ELF-1 (cell line): ENCODE data around the gene JAKMIP3.

ENCODE experiments used
- DNase-seq: peaks from one replicate; pipeline ENCODE4 v3.0.0-alpha.2; 2016; ENCODE audit warnings: low read depth, low spot score

JAKMIP3 gene

DNA sequence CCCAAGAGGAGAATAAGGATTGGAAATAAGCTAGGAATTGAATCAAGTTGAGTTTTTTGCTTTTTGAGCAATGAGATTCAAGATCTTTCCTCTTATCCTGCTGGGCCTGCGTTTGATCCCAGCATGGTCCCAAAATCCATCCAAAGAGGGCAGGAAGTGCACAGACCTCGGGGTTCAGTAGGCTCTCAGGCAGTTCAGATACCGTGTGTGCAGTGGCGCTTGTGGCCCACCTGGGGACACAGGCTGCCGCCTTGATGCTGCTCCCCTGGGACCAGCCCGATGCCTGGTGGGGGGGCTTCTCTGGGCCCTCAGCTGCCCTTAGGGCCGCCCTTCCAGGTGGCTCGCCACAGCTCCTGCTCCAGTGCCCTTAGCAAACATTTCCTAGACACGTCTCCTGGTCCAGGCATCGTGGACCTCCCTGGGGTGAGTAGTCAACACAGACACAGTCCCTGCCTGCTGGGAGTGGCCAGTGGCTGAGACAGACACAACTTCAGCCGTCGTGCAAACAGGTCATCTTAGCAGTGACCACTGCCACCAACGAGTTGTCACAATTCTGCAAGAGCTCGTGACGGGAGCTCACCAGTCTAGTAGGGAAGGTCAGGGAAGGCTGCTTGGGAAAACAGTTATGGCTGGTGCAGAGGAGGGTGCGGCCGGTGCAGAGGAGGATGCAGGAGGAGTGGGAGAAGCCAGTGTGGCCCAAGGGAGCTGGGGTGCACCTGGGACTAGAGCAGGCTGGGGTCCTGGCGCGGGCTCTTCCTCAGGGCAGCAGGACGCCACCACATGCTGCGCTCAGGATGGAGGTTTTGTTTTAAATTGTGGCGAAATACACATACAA is 21.7 kb upstream of the JAKMIP3 start:
- no peak for DNase-seq

GRCh38 chr10:132044803-132045202 is 20.9 kb upstream of the JAKMIP3 start:
- DNase-seq = no peak

- no peak for DNase-seq
These were observed 20.4 kb upstream of the JAKMIP3 start for GRCh38 chr10:132045324-132045723.

GRCh38 chr10:132047575-132048293 is 18.0 kb upstream of the JAKMIP3 start:
- no peak for DNase-seq

DNA sequence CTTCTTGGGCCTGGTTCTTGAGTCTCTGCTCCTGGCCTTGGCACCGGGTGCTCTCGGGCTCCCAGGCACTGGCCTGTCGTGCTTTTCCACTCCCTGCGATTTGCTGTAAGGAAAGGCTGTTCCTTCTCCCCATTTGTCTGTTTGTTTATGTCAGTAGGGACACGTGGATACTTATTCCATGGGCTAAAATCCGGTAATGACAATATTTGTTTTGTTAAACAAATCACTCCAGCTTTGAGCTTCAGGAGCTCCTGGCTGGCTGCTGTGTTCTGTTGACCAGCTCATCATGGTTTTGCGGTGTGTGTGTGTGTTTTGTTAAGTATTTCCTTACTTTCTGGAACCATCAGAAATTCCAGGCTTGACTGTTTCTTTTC is 17.5 kb upstream of the JAKMIP3 start:
- no peak for DNase-seq

DNA sequence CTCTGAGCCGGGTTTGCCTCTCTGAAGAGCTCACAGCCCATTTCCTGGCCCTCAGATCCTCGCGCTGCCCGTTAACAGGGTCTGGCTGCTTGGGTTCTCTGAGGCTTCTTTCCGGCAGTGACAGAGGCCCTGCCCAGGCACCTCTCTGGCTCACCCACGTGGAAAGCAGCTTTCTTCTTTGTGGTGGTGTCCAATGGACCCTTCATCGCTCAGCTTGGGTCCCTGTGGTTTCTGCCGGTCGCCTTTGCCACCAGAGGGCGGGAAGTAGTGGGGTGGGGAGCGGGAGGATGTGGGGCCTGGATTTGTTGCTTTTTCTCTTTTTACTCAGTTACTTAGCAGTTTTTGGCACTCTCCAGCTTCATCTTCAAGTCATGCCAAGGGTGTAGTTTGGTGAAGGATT is 15.6 kb upstream of the JAKMIP3 start:
- no peak for DNase-seq

GRCh38 chr10:132052124-132052523 is 13.6 kb upstream of the JAKMIP3 start:
- no peak for DNase-seq

- DNase-seq = peak; percentile 71
These were observed 11.2 kb upstream of the JAKMIP3 start for GRCh38 chr10:132054564-132054963.

DNA sequence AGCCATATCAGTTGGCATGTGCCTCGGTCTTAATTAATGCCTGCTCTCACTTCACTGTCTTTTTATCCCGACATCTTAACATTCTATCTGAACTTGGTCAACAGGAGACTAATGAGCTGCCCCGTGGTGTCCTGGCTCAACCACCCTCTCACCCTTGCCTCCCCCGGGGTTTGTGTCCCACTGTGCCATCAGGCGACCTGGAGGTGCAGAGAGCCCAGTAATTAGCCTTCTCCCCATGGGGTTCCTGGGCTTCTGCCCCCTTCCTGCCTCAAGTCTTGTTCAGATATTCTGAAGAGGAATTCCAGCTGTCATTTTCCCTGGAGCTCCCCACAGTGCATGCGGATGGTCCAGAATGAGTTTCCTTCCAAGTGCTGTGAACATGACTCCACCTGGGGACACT is 10.1 kb upstream of the JAKMIP3 start:
- no peak for DNase-seq

DNA sequence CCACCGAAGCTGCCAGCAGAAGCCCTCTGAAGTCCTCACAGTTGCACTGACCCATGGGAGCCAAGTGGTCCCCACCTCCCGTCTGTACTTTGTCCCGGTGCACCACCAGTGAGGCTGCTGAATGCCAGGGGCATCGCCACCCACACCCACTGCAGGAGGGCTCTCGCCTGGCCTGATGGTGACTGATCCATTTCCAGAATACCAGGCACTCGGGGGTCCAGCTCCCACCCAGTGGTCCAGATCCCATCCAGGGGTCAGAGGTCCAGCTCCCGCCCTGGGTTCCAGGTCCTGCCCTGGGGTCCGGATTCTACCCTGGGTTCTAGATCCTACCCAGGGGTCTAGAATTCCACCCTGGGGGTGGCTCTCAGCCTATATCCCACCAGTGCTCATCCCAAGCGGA is 9.1 kb upstream of the JAKMIP3 start:
- DNase-seq = no peak

DNA sequence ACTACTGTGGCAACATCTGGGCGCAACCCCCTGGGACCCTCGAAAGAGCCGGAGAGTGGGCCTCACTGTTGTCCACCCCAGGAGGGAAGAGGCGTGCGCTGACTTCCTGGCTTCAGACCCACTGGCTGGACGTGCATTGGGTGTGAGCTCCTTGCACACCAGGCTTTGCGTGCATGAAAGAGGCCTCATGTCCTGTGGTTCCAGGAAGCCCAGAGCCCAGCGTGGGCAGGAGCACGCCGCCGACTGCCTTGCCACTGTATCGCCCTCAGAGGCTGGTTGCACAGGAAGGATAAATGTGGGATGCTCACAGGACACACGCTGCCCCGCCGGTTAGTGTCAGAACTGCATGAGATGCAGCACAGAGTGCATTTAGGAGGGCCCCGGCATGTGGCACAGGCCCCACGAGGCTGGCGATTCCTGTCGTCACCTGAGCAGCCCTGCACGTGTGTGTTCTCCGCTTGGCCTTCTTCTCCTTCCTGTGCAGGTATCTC is 8.5 kb upstream of the JAKMIP3 start:
- DNase-seq = no peak

DNA sequence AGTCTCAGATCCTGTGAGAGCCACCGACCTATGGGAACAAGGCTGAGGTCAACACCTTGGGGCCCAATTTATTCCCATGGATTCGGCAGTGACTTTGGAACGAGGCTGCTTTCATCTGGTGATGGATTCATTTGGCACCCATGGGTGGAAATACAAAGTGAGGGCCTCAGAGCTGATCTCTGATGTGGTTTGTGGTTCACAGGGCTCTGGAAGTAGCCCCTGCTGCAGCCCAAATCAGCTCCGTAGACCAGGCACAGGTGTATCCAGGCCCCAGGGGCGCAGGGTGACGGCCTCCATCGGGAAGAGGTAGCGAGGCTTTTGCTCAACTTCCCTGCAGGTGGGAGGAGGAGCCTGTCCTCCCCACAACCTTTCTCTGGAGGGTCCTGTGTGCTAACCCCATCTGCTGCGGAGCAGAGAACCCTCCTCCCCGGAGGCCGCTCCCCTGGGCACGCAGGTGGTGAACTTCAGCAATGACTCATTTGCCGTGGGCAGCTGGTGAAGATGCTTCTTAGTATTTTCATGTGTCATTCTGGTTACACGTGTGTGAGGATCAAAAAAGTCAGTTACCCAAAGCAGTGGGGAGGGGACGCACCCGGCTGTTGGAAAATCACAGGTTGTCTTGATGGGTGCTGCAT is 7.5 kb upstream of the JAKMIP3 start:
- DNase-seq = no peak

DNA sequence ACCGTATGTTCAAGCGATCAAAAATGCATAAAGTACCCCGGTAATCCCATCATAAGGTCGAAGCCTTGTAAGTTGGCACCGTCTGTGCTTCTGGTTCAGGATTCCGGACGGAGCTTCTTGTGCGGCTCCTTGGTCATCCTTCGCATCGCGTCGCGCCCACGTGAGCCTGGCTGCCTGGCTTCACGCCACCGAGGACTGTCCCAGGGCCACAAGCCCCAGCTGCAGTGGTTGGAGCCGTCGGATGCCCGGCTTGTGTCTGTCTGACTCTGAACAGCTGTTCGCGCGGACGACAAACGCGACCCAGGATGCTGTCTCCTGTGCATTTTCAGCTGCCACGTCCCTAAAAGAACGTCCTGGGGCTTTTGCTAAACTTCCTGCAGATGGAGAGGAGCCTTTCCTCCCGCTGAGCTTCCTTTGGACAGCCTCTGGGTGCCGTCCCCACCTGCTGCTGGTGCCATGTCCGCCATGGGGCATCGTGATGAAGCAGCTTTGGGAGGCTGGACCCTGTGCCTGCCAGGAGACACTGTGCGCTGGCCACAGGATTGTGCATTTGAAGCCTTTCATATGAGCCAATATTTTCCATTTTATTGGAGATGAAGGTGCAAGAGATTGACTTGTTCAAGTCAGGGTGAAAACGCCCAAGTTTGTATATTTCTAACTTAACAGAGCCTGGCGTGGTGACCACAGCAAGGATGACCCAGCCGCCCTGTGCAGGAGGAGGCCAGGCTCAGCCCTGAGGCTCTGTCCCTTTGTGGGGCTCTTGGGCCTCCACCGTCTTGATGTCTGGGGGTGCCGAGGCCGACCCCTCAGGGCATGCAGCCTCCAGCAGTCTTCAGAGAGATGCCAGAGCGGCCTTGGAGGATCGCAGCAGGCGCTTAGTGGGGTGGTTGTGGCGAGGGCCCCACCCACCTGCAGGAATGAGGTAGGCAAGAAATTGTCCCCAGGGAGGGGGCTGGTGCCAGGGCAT is 6.7 kb upstream of the JAKMIP3 start:
- DNase-seq = no peak

- no peak for DNase-seq
These were observed 5.8 kb upstream of the JAKMIP3 start for GRCh38 chr10:132059760-132060508.

DNA sequence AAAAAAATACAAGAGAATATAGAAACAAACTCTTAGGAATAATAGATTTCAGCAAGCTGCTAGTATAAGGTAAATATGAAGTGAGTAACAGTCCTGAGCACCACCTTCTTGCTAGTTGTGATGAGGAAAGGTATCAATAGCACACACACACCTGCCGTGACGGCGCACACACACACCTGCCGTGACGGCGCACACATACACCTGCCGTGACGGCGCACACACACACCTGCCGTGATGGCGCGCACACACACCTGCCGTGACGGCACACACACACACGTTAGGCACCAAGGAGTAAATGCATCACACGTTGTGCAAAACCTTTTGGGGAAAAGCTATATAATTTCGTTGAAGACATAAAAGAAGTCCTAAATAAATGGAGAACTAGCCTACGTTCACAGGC is 4.7 kb upstream of the JAKMIP3 start:
- no peak for DNase-seq

- no peak for DNase-seq
These were observed 4.3 kb upstream of the JAKMIP3 start for GRCh38 chr10:132061465-132061864.

DNA sequence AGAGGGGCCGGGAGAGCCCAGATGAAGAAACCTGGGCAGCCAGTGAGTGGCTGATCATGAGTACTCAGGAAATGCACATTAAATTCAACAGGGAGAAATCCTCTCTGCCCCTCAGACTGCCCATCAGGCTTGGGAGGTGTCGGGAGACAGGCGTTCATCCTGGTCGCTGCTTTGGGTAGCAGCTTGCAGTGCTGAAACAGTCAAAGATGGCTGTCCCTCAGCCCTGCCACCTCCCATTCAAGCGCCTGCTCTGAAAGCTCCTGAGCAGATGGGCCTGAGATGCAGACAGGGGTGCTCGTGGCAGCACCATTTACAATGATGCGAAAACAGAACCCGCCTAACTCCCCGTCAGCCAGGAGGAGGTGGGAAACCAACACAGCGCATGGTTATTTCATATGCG is 3.6 kb upstream of the JAKMIP3 start:
- no peak for DNase-seq

DNA sequence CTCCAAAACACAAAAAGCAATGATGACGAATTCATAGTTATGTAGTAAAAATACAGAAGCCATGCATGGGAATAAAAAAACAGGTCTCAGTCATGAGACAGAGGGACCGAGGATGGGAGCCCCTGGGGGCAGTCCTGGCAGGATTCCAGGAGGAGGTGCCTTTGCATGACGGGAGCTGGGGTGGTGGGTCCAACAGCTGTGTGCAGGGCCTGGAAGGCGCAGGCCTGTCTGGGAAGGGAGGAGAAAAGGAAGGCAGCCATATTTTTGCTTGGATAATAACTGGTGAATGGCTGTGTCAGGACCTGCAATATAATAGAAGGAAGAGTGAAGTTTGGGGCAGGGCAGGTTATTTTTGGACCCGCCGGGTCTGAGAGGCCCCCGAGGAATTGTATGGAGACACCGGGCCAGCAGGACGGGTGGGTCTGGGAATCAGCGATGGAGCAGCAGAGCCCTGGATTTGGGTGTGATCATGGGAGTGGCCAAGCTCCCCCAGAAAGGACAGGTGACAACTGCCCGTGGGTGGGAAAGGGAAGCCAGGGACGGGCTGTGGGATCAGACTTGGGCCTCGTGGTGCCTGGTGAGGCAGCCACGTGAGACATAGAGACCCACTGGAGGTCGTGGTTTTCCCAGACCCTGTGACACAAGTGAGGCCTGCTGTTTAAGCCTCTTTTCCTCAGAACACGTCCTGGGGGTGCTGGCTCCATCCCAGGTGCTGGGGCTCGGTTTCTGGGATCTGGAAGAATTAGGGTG is 2.9 kb upstream of the JAKMIP3 start:
- DNase-seq = no peak

DNA sequence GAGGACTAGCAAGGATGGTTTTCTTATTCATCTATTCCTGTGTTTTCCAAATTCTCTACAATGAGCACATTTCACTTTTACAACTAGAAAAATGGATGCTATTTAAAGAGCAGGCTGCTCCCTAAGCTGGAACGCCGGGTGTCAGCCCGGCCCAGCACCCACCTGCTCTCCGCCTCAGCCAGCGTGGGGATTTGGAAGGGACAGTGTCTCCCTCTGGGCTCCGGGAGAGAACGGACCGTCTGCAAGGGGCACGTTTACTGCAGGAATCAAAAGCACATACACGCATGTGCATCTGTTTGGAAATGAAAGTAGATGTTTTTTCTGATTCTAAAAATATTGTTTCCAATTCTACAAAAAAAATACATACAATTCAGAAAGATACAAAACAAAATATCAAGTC is 2.3 kb upstream of the JAKMIP3 start:
- no peak for DNase-seq
